Measurements from ENCODE around the gene ZNF672.
"Not testable (repeated sequence)": the region's sequence is repeated elsewhere in the genome, so short reads cannot be mapped to it uniquely, and the experiment has no call there.

The ZNF672 gene

DNA sequence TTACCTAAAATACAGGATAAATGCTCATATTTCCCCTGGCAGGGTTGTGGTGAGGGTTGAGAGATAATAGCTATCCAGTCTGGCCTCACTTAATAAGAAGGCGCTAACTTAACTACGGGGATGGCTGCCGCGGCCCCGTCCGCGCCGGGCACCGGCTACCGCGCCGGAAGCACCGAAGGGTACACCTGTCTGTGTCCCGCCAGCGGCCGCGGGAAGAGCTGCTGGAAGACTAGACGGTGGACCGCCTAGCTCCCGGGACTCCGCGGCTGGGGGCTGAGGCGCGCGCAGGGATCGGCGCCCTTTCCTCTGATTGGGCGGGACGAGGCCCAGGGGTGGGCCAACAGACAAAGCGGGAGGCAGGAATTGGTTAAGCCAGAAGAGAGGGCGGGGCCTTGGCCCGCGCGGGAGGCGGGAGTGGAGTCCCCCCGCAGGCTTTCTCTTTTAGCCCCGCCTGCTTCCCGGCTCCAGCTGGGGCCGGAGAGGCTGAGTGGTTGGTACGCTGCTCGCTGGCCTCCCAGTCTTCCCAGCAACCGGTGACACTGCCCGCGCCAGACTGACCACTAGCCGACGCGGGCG lies at the start of gene ZNF672:
ZNF672 (plus strand) TSS at position 444 of the 576 bp plus-strand sequence. CDS start 9,051 bp downstream, outside the sequence.
- DNase-seq = peak; percentile 95

DNA sequence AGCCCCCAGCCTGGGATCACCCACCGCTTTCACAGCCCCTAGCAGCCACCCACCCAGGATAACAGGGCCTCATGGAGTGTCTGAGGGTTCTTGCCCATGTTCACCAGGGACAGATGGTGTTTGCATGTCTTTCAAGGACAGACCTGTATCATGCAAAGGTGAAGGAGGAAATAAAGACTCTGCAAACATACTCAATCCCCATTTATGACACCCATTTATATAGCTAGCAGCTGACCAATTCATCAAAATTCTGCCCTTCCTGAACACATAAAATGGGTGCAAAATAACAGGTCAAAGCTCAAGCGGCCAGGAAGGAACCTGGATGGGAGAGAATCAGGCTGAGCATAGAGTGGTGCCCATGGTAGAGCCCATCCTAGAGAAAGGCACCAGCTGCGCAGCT lies 49.7 kb upstream of the ZNF672 start:
- DNase-seq = no peak

DNA sequence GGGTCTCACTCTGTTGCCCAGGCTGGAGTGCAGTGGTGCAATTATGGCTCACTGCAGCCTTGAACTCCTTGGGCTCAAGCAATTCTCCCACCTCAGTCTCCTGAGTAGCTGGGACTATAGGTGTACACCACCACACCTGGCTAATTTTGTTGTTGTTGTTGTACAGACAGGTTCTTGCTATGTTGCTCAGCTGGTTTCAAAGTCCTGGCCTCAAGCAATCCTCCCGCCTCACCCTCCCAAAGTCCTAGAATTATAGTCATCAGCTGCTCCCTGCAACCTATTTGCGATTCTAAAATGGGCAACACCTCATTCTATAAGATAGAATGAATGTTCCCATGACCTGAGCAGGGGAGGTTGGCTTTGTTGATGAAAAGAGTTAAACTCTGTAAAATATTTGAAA lies 48.7 kb upstream of the ZNF672 start:
- DNase-seq = not testable (repeated sequence)

DNA sequence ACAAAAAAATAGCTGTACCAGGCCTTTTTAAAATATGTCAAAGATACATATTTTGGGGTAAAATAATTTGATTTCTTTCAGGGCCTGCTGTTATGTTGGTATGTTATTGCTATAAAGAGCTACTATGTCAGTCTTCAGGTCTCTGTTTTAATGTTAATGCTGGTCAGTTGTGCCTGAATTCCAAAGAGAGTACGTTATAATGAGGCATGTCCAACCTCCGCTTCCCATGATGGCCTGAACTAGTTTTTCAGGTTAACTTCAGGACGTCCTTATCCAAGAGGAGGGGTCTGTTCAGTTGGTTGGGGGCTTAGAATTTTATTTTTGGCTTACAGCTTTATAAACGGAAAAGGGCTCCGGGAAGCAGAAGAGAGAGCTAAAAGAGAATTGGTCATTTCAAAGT lies 47.6 kb upstream of the ZNF672 start:
- DNase-seq = no peak

DNA sequence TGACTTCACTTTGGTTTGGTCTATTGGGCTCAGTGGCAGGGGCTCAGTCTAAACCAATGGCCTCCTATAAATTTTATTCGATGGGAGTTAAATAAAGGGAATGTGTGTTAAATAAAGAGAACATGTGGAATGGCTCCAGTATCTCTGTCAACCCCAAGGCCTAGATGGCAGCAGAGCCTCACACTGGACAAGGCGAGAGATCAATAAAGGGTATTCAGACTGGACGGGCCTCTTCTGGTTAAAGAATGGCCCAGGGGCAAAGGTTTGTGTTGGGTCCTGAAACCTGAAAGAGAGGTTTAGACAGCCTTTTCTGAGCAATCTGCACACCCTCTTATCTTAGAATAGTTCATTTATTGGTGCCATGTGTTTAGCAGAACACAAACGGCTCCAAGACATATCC lies 47.0 kb upstream of the ZNF672 start:
- DNase-seq = no peak

DNA sequence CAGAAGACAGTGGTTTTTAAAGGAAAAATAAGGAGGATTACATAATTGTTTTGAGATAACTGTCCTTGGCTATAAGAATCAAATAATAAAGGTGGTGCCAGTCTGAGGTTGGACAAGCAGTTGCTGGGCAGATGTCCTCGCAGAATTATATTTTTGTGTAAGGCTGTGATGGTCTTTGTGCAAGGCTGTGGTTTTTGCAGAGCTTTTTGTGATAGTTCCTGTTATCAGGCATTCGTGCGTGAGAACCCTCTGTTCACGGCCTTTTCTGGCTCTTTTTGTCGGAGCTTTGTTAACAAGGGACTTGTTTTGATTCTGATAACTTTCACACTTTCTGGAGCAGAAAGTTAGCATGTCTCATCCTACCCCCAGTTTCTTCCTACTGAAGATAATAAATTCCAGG lies 45.7 kb upstream of the ZNF672 start:
- DNase-seq = no peak

DNA sequence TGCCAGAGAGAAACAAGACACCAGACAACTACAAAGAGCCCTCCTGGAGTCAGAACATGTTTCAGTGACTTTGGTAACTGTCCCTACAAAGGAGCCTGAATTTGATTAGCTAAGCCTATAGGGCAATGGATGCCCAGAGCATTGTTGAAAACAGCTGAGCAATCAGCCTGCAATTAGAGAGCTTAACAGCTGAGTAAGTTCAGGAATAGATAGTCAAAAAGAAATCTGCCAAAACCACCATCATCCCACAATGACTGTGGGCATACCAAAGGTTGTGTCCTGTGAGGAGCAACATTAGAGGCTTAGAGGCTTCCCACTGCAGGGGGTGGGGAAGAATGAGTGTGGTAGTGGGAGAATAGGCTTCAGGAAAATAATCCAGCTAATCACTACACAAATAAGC lies 44.4 kb upstream of the ZNF672 start:
- no peak for DNase-seq

DNA sequence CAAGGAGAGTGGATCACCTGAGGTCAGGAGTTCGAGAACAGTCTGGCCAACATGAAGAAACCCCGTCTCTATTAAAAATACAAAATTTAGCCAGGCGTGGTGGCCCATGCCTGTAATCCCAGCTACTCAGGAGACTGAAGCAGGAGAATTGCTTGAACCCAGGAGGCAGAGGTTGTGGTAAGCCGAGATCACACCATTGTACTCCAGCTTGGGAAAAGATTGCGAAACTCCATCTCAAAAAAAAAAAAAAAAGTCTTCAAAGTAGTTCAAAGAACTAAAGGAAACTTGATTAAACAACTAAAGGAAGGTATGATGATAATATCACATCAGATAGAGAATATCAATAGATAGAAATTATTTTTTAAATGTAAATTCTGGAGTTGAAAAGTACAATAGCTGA lies 43.4 kb upstream of the ZNF672 start:
- DNase-seq = not testable (repeated sequence)

DNA sequence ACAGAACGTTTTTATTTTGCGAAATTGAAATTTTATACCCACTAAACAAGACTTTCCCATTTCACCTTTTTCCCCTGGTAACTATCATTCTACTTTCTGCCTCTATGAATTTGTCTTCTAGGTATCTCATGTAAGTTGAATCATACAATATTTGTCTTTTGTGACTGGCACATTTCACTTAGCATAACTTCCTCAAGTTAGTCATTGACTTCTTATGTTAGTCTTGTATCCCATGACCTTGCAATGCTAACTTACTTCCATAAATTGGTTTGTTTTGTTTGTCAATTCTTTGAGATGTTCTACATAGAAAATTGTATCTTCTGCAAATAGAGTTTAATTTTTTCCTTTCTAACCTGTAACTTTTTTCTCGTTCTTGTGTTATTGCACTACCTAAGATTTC lies 39.2 kb upstream of the ZNF672 start:
- no peak for DNase-seq

DNA sequence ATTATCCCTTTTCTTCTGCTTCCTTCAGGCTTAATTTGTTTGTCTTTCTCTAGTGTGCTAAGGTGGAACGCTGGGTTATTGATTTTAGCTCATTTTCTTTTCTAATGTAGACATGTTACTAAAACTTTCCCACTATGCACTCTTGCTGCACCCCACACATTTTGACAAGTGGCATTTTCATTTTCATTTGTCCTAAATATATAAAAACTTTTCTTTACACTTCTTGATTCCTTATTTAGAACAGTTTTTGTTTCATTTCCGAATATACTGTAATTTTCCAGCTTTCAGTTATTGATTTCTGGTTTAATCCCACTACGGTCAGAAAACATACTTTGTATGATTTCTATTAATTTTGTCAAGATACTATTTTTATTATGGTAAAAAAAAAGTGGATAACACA lies 37.6 kb upstream of the ZNF672 start:
- no peak for DNase-seq

DNA sequence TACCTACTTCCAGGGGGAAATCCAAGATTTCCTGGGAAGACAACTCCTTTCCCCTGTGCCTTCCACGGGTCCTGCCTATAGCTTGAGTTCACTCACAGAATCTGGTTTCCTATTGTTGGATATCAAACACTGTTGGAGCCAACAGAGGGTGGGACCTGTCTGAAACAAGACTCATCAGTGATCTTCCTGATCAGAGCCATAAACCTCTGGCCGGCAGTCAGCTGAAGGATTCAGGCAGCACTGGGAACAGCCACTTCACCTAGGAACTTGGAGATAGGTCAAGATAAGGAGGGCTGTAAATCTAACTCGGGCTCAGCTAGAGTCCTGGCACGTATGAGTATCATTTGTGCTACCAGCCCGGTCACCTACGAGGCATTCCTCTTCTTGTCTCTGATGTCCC lies 35.6 kb upstream of the ZNF672 start:
- DNase-seq = no peak

DNA sequence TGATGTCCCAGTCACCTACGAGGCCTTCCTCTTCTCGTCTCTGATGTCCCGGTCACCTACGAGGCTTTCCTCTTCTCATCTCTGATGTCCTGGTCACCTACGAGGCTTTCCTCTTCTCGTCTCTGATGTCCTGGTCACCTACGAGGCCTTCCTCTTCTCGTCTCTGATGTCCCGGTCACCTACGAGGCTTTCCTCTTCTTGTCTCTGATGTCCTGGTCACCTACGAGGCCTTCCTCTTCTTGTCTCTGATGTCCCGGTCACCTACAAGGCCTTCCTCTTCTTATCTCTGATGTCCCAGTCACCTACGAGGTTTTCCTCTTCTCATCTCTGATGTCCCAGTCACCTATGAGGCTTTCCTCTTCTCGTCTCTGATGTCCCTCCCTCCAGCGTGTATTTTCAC lies 34.5 kb upstream of the ZNF672 start:
- not testable (repeated sequence) for DNase-seq

DNA sequence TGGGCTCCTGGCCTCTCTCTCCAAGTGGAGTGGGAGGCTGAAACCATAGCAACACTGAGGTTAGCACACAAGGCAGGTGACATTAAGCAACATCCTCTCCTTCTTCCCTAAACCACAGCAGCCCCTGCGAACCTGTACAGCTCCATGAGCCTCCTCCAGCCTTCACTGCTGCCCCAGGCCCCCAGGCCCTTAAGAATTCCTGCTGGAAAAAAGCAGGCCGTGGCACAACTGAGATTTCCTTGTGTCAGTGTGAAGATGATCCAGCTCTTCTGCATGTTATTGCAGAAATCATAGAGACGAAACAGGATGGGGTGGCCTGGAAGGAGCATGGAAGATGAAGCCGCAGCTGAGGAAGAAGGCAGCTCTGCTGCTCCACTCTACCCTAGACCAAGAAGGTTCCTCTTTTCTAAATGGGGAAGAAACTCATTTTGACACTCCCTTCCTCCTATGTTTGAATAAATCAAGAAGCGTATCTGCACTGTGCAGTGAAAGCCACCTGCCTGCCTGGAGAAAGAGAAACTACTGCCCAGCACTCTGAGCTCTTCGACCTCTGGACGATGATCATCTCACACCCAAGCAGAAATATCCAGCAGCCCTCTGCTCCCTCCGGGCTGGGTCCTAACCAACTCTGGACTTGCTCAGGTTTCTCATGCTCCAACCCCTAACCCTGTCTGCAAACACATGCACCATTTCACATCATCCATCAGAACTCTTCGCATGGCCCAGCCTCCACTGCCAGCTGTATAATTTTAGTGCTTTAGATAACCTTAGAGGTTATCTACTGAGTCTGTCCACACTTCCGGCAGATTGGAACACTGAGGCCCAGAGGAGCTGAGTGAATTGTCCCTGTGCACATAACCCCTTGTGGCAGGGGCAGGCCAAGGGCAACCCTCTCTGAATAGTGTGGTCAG lies 33.0 kb upstream of the ZNF672 start:
- no peak for DNase-seq

DNA sequence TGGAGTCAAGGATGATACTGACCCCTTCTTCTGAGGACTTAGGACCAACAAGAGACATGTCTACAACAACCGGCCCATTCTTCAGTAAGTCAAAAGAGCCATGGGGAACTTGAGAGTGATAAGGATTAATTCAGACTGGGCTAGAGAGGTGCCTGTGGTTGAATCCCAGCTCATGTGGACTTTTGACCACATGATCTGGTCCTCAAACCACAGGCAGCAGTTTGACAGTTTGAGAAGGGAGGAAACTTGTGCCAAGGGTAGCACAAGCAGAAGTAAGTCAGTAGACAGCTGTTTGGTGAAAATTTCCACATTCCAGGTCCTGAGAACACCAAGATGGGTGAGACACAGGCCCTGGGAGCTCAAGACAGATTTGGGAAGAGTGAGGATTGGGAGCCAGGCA lies 32.1 kb upstream of the ZNF672 start:
- no peak for DNase-seq

DNA sequence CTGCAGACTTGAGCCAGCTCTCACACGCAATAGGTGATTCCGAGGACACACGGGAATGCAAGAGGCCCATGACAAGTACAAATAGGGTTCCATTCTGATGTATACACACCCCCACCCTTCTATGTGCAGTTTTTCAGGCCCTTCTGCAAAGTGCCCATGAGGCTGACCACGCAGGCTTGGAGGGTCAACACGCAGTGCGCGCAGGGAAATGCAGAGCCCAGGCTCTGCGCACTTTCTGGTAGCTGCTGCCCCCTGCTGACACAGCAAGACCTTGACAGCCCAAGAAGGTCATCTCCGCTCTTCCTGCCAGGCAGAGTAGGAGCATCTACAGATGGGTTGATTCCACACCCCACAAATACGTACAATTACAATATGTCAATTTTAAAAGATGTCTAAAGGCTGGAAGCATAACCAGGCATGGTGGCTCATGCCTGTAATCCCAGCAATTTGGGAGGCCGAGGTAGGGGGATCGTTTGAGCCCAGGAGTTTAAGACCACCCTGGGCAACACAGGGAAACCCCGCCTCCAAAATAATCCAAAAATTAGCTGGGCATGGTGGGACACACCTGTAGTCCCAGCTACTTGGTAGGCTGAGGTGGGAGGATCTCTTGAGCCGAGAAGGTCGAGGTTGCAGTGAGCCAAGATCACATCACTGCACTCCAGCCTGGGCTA lies 30.8 kb upstream of the ZNF672 start:
- DNase-seq = peak; percentile 3

DNA sequence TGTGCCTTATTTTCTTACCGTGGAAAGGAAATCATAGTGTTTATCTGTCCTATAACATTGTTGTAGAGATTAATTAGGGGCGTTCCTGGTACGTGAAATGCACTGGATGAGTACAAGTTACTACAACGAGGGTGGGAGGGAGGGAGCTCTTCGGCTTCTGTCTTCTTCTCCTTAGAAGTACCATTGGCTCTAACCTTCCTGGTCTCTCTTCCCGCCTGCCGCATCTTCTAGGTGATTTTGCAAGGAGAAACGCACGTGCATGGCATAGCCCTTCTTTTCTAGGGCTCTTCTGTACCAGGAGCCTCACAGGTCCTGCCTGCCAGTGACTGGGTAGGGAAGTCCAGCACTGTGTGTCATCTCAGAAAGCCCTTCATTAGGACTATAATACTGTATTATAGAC lies 29.1 kb upstream of the ZNF672 start:
- no peak for DNase-seq

DNA sequence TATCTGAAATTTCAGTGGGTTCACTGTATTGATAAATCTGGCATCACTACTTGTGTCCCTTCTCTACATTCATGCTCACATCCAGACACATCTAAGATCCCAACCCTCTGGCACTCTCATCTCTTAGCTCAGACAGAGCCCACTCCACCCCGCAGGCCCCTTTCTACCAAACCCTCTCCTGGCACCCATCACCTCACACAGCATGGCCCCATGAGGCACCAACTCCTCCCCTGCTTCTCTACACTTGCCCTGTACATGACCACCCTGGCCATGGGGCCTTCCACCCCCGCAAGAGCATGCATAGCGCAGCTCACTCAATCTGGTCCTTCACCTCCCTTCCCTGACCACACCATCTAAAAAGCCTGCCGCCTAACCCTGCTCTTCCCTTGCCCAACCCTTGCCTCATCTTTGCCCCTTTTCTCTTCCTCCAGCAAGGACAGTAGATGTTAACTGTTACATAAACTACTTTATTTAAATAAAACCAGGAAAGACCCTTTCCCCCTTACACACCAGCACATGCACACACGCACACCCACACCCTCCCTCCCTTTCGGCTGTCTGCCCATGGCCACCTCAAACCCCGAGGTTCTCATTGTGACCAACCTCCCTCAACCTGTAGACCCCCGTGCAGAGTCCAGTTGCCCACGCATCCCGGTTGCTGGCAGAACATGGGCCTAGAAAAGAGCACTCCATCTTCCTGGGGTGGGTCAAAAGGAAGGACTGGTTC lies 27.9 kb upstream of the ZNF672 start:
- no peak for DNase-seq

DNA sequence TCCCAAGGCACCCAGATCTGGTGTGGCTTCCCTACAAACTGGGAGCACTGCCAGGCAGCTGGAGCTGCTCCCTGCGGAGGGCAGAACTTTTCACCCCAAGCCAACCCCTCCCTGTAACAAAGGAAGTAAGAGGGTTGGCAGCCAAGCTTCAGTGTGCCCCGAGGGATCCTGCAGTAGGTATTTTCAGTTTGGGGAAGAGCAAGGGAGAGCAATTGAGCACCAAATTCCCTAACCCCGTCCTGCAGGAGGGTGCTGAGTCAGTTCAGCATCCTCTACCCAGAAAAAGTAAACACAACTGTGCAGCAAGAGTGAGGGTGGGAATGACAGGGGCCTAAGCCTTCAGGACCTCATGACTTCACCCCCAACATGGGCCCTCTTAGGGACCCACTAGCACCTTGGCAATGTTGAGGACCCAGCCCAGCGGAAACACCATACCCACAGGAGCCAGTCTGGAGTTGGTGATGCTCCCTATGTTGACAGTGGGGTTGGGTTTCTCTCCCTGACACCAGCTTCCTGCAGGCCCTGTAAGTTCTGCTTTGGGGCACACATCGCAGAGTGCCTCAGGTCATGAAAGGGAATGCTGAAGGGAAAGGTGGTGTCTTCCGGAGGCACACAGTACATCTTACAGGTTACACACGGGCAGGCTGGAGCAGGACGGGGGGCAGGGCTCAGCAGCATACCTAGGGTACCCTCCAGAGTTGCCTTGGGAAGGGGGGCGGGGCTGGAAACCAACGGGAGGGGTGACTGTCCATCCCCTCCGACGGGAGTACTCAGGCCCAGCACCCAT lies 27.1 kb upstream of the ZNF672 start:
- DNase-seq = no peak

DNA sequence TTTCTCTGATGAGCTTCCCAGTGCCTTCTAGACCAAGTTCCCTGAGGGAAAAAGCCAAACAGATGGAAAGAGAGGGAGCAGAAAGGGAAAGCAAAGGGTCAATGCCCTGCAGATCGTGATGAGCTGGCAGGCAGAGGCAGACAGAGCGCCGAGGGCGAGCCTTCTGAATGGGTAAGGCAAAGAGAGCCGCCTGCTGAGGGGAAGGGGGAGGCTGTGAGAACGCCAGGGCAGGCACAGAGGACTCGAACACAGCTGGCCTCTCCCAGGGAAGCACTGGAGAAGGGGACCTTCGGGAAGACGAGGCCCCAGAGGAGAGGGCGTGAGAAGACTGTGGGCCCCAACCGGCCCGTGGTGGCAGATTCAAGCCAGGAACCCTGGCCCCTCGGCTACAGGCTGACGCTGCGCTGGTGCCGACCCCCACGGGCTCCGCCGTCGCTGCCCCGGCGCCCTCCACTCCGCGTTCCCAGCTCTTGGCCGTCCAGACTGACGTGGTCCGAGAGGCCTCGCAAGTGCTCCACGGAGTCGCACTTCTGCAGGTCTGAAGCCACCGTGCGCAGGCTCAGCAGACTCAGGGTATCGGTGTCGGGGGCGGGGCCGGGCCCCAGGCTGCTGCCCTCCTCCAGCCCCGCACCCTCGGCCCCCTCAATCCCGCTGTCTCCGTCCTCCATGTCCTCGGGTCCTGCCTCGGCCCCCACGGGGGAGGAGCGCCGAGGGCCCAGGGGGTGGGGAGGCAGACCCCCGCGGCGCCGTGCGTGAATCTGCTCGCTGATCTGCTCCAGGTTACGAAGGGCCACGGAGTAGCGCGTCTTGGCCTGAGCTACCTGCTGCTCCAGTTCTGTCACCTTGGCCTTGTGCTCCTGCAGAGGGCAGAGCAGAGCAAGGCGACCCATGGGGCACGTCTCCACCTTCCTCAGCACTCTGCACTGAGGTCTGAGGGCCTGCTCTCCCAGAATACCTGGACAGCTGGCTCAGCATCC lies 26.2 kb upstream of the ZNF672 start:
- no peak for DNase-seq

DNA sequence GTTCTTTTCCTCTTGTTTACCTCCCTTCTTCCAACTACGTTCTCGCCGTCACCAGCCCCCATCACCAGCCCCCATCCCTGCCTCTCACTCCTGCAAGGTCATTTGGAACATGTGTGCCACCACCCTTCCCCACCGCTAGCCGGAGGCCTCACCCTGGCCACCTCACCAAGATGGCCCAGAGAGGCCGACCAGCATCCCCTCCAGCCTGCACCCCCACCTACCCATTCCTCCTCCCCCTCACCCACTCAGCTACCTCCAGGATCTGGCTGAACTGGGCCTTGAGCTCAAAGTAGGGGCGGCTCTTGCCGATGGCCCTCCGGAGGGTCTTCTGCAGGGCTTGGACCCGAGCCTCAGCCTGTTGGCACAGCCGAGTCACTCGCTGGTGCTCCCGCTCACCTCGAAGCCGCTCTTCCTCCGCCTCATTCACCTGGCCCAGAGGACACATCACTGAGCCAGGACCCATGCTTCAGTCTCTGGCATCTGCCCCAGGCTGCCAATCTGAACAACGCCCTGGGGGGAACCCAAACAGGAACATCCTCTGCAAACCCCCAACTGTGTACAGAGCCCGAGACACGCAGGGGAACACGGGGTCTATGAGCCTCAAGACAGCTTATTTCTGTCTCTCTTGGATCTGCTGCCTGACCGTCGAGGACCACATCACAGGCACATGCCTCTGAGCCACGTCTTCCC lies 25.1 kb upstream of the ZNF672 start:
- no peak for DNase-seq

DNA sequence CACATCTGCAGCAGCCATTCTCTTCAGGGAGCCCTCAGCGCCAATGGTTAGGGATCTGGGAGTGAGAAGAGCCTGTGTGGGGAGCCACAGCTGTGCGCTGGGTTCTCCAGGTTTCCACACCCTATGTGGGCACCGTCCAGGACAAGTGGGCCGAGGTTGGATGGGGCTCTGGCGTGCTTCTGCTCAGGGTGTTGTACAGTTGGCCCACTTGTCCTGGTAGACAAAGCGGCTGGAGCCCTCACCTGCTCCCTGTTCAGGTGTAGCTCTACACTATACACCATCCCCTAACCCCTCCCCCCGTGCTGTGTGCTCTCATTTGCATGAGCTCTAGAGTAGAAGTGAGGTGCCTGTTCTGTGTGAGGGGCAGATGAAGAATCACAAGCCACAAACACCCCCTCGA lies 24.5 kb upstream of the ZNF672 start:
- DNase-seq = no peak

Data from NCI-H2171 treated with DMSO at 0.1 percent for 48 hours (cell line).